Memory B cell (primary cell): ENCODE data around the gene WDCP.

Experiments
- ATAC-seq: fragments of 150-1000 bp; cut with Tn5 transposase; 2 replicates; pipeline ENCODE4 v1.10.0; 2021; ENCODE audit warnings: low read depth, mild to moderate bottlenecking, moderate library complexity
- DNase-seq, 2 donors: peaks; one replicate each; pipeline ENCODE4 v3.0.0; 2022; ENCODE audit warnings: low spot score in 2 of 2
- H3K27ac Mint-ChIP-seq: one replicate; pipeline ENCODE4 v1.8.0; 2022; ENCODE audit warnings: mild to moderate bottlenecking, moderate library complexity, mixed read lengths
- H3K27me3 Mint-ChIP-seq: one replicate; pipeline ENCODE4 v1.8.0; 2022; ENCODE audit warnings: mixed read lengths
- H3K36me3 Mint-ChIP-seq: one replicate; pipeline ENCODE4 v1.8.0; 2022; ENCODE audit warnings: mild to moderate bottlenecking, mixed read lengths
- H3K4me1 Mint-ChIP-seq: one replicate; pipeline ENCODE4 v1.8.0; 2022; ENCODE audit warnings: mixed read lengths
- H3K4me3 Mint-ChIP-seq: one replicate; pipeline ENCODE4 v1.8.0; 2022; ENCODE audit warnings: mild to moderate bottlenecking, moderate library complexity, mixed read lengths
- H3K9me3 Mint-ChIP-seq: one replicate; pipeline ENCODE4 v1.8.0; 2022; ENCODE audit warnings: mixed read lengths

The WDCP gene

GRCh38 chr2:24009680-24010476 lies 37.3 kb downstream of the WDCP start, which contains the start of gene MFSD2B:
Gene MFSD2B (plus strand): TSS chr2:24010085. CDS start chr2:24010097, 12 bp downstream.
- no peak within 1 kb of the TSS for H3K27ac Mint-ChIP-seq

GRCh38 chr2:24009367-24009679 lies 37.9 kb downstream of the WDCP start:
- Mint-ChIP-seq H3K27me3 (peaks cover 10% of the 10 kb centered on the region), H3K27ac (no peak overlapping the region), H3K4me3 (no peak overlapping the region), H3K4me1 (no peaks in the 10 kb centered on the region), H3K36me3 (no peaks in the 10 kb centered on the region), H3K9me3 (no peaks in the 10 kb centered on the region)
- no peak for ATAC-seq
- DNase-seq, result no peak

More at GRCh38 chr2:24009680-24010476, 37.3 kb downstream of the WDCP start, which contains the start of gene MFSD2B:
- peak within 1 kb of the TSS; percentile 17 for H3K4me3 Mint-ChIP-seq
- ATAC-seq, result peak; percentile 19
- peaks cover 10% of the 10 kb centered on the region for H3K27me3 Mint-ChIP-seq
- DNase-seq, result no peak
- no peaks in the 10 kb centered on the region for H3K4me1 Mint-ChIP-seq
- no peaks in the 10 kb centered on the region for H3K9me3 Mint-ChIP-seq
- H3K36me3 Mint-ChIP-seq, result no peaks in the 10 kb centered on the region

- ATAC-seq, result no peak
- no peaks in the 10 kb centered on the region for H3K9me3 Mint-ChIP-seq
- H3K4me1 Mint-ChIP-seq, result no peaks in the 10 kb centered on the region
- H3K27me3 Mint-ChIP-seq, result peaks cover 10% of the 10 kb centered on the region
- no peak overlapping the region for H3K27ac Mint-ChIP-seq
- H3K4me3 Mint-ChIP-seq, result no peak overlapping the region
- no peaks in the 10 kb centered on the region for H3K36me3 Mint-ChIP-seq
- DNase-seq, result no peak
Observed at GRCh38 chr2:24008672-24009366, 38.4 kb downstream of the WDCP start.

GRCh38 chr2:24007693-24008092 lies 39.5 kb downstream of the WDCP start:
- DNase-seq (no peak), ATAC-seq (no peak)
- Mint-ChIP-seq H3K27me3 (peaks cover 10% of the 10 kb centered on the region), H3K36me3 (no peaks in the 10 kb centered on the region), H3K9me3 (no peaks in the 10 kb centered on the region), H3K4me3 (no peak overlapping the region), H3K27ac (no peak overlapping the region), H3K4me1 (no peaks in the 10 kb centered on the region)

- Mint-ChIP-seq H3K27ac (no peak overlapping the region), H3K4me3 (no peak overlapping the region), H3K4me1 (no peaks in the 10 kb centered on the region), H3K9me3 (no peaks in the 10 kb centered on the region), H3K36me3 (peaks cover 11% of the 10 kb centered on the region), H3K27me3 (no peaks in the 10 kb centered on the region)
- no peak for DNase-seq
- no peak for ATAC-seq
Observed at GRCh38 chr2:23994567-23994966, 52.6 kb downstream of the WDCP start.

- H3K4me1 Mint-ChIP-seq, result no peaks in the 10 kb centered on the region
- H3K9me3 Mint-ChIP-seq, result no peaks in the 10 kb centered on the region
- peaks cover 11% of the 10 kb centered on the region for H3K36me3 Mint-ChIP-seq
- H3K4me3 Mint-ChIP-seq, result no peak overlapping the region
- no peak for ATAC-seq
- DNase-seq, result no peak
- H3K27ac Mint-ChIP-seq, result no peak overlapping the region
- H3K27me3 Mint-ChIP-seq, result no peaks in the 10 kb centered on the region
Observed at GRCh38 chr2:23993736-23994269, 53.4 kb downstream of the WDCP start.

GRCh38 chr2:23992931-23993330 lies 54.3 kb downstream of the WDCP start:
- ATAC-seq, result no peak
- Mint-ChIP-seq H3K27me3 (no peaks in the 10 kb centered on the region), H3K36me3 (peaks cover 7% of the 10 kb centered on the region), H3K4me1 (no peaks in the 10 kb centered on the region), H3K9me3 (no peaks in the 10 kb centered on the region), H3K27ac (no peak overlapping the region), H3K4me3 (no peak overlapping the region)
- DNase-seq, result no peak

- no peak overlapping the region for H3K27ac Mint-ChIP-seq
- peaks cover 4% of the 10 kb centered on the region for H3K36me3 Mint-ChIP-seq
- no peaks in the 10 kb centered on the region for H3K9me3 Mint-ChIP-seq
- ATAC-seq (peak; percentile 59), DNase-seq (no peak)
- H3K4me3 Mint-ChIP-seq, result no peak overlapping the region
- H3K4me1 Mint-ChIP-seq, result no peaks in the 10 kb centered on the region
- H3K27me3 Mint-ChIP-seq, result no peaks in the 10 kb centered on the region
Observed at GRCh38 chr2:23988371-23988770, 58.8 kb downstream of the WDCP start.
